HG02973 (cell line): ENCODE data around the gene GALNTL6.
"Not testable (repeated sequence)": the region's sequence is repeated elsewhere in the genome, so short reads cannot be mapped to it uniquely, and the experiment has no call there.

Source experiments
- ATAC-seq: cut with Tn5 transposase; IDR thresholded peaks from one replicate; pipeline ENCODE4 v1.9.1; 2021; ENCODE audit warnings: moderate library complexity; ENCODE audit not compliant: unreplicated experiment

GALNTL6 gene

GRCh38 chr4:172356016-172356415 is 542.8 kb downstream of the GALNTL6 start:
- ATAC-seq = no peak

DNA sequence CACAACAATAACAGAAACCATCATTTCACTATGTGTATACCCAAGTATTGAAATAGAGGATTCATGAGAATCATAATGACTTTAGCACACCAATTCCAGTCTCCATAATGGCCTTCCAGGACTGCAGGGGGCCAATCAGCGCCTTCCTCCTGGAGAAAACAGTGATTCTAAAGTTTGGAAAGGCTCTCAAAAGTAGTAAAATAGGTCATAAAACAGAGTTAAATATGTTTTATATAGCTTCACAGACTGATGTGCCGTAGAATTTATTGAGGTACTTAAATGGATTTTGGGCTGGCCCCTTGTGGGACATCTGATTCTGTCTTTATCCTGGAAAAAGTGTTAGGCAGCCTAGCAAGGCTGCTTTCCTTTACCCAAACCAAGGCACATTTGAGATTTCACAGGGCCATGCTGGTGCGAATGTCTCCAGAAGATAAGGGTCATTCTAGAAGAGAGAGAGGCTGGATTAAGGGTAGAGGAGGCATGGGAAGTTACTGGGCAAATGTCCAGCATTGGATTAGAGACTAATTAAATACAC is 543.9 kb downstream of the GALNTL6 start:
- no peak for ATAC-seq

- ATAC-seq = no peak
Measured at GRCh38 chr4:172362569-172362968, 549.4 kb downstream of the GALNTL6 start.

- no peak for ATAC-seq
Measured at GRCh38 chr4:172369471-172369959, 556.3 kb downstream of the GALNTL6 start.

GRCh38 chr4:172377486-172378140 is 564.4 kb downstream of the GALNTL6 start:
- ATAC-seq = no peak

DNA sequence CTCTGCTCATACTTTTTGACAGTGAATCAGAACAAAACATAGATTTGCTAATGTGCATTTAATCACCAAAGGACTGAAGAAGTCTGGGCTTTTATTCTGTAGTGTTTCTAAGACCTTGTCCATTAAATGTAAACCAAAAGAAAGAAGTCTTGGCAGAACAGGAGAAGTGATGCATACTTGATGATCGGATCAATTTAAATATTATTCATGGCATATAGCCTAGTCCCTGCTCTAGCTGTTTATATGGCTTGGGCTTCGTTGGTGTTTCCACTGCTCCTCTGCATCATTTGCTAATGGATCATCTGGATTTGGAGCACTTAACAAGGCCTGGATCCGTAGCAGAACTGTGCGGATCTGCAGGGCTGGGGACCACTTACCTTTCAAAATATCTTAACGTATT is 566.6 kb downstream of the GALNTL6 start:
- ATAC-seq = no peak

- no peak for ATAC-seq
Measured at GRCh38 chr4:172390331-172390730, 577.1 kb downstream of the GALNTL6 start.

GRCh38 chr4:172392741-172393140 is 579.5 kb downstream of the GALNTL6 start:
- no peak for ATAC-seq

GRCh38 chr4:172393220-172393619 is 580.0 kb downstream of the GALNTL6 start:
- no peak for ATAC-seq

- ATAC-seq = no peak
Measured at GRCh38 chr4:172404676-172405075, 591.5 kb downstream of the GALNTL6 start.

DNA sequence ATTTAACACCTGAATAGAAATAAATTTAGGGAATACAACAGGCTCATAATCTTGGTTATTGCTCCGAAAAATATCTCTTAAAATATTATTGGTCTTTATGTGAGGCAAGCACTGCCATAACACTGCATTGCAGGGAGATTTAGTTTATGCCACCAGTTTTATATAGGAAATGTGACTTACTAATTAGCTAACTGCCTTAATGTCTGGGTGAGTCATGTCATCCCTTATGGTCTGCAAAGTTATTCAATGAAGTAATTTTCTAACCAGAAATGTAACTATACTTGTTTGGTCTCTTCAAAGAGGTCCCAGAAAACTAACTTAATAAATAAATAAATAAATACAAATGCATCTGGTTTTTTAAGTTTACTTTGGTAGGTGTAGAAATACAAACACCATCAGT is 597.2 kb downstream of the GALNTL6 start:
- no peak for ATAC-seq

DNA sequence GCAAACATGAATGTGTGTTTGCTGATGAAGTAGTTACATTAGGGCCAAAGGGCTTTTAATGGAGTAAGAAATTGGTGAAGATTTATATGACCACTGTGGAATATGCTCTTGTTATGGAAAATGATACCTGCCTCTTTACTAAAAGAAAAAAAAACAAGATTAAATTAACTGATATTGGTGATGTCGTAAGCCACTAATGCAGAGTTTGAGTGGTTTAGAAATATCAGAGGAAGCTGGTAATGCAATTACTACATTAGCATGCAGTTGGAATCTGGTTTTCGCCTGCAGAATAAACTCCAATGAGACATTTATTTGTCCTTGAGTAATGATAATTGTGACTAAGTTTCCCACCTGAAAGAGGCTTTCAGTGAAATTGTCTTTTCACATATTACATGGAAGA is 597.9 kb downstream of the GALNTL6 start:
- ATAC-seq = no peak

- ATAC-seq = no peak
Measured at GRCh38 chr4:172412851-172413580, 599.8 kb downstream of the GALNTL6 start.

DNA sequence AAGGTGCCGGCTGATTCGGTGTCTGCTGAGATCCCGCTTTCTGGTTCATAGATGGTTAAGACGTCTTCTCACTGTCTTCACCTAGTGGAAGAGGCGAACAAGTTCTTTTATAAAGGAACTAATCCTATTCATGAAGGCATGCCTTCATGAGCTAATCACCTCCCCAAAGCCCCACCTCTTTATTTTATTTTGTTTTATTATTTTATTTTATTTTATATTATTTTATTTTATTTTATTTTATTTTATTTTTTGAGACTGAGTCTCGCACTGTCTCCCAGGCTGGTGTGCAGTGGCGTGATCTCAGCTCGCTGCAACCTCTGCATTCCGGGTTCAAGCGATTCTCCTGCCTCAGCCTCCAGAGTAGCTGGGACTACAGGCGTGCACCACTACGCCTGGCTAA is 615.8 kb downstream of the GALNTL6 start:
- ATAC-seq = not testable (repeated sequence)

DNA sequence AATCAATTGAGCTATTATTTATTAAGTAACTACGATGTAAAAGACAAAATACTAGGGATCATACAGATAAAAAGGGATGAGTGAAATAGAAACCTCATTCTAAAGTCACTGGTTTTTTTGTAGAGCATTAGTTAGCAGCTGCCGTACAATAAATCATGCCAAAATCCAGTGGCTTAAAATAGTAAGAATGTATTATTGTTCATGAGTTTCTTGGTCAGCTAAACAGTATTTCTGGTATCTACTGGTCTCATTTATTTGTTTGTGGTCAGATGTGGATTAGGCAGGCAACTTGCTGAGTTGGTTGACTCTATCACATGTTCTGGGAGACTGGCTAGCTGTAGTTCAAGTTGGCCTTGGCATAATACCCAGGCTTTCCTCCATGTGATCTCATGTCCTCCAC is 667.3 kb downstream of the GALNTL6 start:
- ATAC-seq = no peak

DNA sequence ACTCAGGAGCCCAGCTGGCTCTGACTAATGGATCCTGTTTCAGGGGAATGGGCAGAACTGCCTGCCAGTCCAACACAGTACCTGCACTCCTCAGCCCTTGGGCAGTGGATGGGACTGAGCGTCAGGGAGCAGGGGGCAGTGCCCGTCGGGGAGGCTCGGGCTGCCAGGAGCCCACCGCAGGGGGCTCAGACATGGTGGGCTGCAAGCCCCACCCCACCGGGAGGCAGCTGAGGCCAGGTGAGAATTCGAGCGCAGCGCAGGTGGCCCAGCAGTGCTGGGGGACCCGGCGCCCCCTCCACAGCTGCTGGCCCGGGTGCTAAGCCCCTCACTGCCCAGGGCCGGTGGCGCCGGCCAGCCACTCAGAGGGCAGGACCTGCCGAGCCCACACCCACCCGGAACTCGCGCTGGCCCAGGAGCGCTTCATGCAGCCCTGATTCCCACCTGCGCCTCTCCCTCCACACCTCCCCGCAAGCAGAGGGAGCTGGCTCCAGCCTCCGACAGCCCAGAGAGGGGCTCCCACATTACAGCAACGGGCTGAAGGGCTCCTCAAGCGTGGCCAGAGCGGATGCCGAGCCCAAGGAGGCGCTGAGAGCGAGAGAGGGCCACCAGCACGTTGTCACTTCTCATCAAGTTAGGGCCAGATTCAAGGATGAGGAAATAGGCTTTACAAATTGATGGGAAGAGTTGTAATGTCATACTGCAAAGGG is 668.8 kb downstream of the GALNTL6 start:
- ATAC-seq = no peak

- ATAC-seq = no peak
Measured at GRCh38 chr4:172485007-172485406, 671.8 kb downstream of the GALNTL6 start.

GRCh38 chr4:172486531-172486930 is 673.3 kb downstream of the GALNTL6 start:
- no peak for ATAC-seq

DNA sequence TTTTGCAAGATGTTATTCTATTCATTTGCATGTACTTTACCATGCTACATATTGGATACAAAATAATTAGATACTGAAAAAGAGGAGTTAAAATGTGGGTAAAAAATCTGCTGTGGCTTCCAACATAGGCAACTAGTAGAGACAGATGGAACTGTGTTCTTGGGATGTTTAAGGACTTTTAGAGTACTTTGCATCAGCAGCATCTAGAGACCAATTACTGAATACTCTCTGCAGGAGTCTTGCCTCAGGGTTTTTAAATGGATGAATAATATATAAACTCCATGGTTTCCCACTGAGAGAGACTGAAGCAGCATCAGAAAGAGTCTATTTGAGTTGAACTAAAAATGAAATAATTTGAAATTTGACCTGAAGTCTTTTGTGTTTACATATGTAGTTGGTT is 676.7 kb downstream of the GALNTL6 start:
- no peak for ATAC-seq

GRCh38 chr4:172495769-172496168 is 682.6 kb downstream of the GALNTL6 start:
- ATAC-seq = no peak

DNA sequence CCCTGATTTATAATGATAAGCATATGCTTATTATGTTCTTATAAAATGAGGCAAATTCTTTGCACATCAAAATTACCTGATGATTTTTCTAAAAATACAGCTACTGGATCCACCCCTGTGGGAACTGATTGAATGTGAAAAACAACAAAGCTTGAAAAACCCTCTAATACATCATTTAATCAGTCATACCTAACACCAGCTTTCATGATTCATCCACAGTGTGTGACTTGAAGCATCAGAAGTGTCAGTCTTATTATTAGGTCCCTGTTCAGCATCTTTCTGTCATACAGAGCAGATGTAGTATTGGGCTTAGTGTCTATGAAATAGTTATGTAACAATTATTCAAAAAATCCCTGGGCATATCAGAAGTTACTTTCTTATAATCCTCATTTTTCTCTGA is 684.1 kb downstream of the GALNTL6 start:
- ATAC-seq = no peak

- no peak for ATAC-seq
Measured at GRCh38 chr4:172514011-172514410, 700.8 kb downstream of the GALNTL6 start.
